NCI-H460 (cell line): ENCODE data around the gene NAMPT. TPM values are rescaled to one million over a fixed set of nuclear protein-coding genes. Genes with fewer than 3 reads are reported as not detected.
"Not testable (repeated sequence)": the region's sequence is repeated elsewhere in the genome, so short reads cannot be mapped to it uniquely, and the experiment has no call there.

ENCODE experiments used
- DNase-seq: peaks from one replicate; pipeline ENCODE4 v3.0.0-alpha.2; 2016; ENCODE audit warnings: low read depth; ENCODE audit errors: extremely low read depth
- total RNA-seq: library from RNA; depleted of rRNA; stranded (reverse); fragments of >200 nt; shearing (Covaris generic); gene quantifications from 2 replicates; pipeline ENCODE4 v1.2.3, GENCODE V29; 2014

Gene NAMPT
- total RNA-seq, 1 experiment from 2014 or later = 2,086 TPM

DNA sequence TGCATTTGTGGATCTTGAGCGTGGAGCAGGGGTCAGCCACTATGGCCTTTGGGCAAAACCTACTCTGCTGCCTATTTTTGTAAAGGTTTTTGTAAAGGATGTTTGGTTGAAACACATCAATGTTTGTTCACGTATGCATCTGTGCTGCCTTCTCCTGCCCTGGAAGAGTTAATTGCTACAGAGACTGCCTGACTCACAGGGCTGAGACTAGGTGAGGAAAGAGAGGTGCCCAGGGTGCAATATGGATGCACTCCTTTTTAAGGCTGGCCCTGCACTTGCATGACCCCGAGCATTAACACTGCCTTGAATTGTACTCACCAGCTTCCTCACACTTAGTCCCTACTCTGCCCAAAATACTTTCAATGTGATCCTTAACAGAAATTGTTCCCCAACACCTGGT lies 20.9 kb upstream of the NAMPT start:
- DNase-seq = no peak

DNA sequence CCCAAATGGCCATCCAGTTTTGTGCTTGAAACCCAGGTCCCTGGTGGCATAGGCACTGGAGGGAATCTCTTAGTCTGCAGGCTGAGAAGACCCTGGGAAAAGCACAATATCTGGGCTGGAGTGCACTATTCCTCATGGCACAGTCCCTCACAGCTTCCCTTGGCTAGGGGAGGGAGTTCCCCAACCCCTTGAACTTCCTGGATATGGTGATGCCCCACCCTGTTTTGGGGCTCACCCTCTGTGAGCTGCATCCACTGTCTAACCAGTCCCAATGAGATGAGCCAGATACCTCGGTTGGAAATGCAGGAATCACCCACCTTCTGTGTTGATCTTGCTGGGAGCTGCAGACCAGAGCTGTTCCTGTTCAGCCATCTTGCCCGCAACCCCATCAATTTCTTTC lies 19.8 kb upstream of the NAMPT start:
- no peak for DNase-seq

DNA sequence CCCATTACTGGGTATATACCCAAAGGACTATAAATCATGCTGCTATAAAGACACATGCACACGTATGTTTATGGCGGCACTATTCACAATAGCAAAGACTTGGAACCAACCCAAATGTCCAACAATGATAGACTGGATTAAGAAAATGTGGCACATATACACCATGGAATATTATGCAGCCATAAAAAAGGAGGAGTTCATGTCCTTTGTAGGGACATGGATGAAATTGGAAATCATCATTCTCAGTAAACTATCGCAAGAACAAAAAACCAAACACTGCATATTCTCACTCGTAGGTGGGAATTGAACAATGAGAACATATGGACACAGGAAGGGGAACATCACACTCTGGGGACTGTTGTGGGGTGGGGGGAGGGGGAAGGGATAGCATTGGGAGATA lies 13.8 kb upstream of the NAMPT start:
- not testable (repeated sequence) for DNase-seq

DNA sequence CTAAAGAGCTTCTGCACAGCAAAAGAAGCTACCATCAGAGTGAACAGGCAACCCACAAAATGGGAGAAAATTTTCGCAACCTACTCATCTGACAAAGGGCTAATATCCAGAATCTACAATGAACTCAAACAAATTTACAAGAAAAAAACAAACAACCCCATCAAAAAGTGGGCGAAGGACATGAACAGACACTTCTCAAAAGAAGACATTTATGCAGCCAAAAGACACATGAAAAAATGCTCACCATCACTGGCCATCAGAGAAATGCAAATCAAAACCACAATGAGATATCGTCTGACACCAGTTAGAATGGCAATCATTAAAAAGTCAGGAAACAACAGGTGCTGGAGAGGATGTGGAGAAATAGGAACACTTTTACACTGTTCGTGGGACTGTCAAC lies 13.4 kb upstream of the NAMPT start:
- DNase-seq = not testable (repeated sequence)

DNA sequence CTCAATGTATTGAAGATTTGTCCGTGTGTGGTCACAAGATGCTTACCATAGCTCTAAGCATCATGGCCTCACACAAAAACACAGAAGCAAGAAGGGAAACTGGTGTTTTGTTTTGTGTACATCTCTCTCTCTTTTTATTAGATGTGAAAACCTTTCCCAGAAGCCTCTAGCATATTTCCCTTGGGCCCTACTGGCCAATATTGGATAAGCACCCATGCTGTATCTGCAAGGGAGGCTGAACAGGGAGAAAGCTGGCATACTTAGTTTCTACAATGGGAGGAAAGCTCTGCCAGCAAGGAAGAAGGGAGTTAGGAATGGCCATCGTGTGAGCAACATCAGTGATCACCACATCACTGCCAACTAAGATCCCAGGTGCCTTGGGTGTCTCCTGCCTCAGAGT lies 9.6 kb upstream of the NAMPT start:
- DNase-seq = no peak

DNA sequence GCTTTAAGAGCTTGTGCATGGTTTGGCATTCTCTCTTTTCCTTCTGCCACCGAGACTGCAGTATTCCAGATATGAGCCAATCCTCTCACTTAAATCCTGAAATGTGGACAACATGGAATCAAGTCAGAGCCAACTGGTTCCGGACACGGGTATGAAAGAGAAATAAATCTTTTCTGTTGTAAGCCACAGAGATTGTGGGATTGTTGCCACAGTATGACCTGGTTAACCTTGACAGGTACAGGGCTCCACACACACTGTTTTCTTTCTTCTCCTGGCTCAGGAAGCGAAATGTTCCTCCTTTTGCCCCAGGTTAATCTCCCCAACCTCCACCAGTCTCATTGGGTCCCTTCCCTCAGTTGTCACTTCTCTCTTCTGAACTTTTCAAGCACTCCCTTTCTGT lies 6.5 kb upstream of the NAMPT start:
- DNase-seq = no peak

DNA sequence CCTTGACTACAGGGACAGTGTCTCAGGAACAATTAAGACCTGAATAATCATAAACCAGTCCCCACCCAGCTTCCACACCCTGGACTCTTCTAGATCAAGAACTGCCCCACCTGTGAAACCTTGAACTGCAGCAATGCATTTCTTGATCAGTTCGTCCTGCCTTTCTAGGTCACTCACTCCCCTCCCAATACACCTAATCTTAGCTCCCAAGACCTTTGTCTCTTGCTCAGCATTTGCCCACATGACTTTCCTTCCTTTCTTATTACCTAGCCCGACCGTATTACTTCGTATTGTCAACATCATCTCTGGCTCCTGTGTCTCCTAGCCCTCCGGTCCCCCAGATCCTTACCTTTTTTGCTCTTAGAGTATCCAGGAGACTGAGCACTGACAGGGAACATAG lies 5.5 kb upstream of the NAMPT start:
- no peak for DNase-seq

DNA sequence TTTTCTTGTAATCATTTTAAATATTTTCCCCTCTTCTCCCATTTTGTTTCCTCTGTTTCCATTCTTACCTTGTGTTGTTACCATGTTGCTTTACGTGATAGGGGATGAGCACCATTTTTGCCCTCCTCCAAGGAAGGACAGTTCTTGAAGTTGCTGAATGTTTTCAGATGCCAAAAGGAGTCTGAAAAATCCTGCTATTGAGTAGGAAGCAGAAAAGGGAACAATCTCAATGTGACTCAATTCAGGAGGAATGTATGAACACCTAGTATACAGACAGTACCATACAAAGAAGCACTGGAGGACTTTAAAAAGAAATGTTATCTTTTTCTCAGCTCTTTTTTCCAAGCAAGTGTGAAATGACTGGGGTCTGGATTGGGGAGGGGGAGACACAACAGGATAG lies 5.1 kb upstream of the NAMPT start:
- no peak for DNase-seq

DNA sequence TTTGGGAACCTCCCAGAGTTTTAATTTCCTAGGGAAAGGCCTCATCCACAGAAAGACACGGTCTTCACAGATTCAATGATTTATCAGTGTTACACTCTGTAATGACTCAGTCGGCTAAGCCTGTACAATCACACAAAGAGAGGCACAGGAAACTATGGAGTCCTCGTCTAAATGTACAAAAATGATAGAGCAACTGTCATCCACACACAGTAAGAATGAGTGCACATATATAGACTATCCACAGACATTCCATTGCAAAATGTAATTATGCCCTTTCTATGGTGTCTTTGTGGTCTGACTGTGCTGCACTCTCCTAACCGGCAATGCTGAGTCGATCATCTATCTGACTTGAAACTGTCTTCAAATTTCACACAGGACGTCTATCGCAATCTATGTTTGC lies 3.5 kb upstream of the NAMPT start:
- DNase-seq = no peak

DNA sequence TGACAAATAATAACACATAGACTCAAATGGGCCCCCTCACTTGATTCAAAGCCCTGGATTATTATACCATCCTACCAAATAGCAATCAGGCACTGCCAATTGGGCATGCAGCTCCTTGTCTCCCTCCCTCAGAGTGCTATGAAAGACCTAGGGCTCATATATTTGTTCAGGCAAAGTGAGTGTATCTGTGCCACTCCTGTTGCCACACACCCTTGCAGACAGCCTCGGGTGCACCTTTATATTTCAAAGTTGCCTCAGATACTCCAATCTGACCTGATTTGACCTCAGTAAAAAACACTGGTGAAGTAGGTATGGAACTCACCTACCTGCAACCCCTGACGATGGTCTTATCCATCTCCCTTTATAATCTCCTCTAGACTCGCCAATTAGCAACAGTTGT lies 3.0 kb upstream of the NAMPT start:
- no peak for DNase-seq

DNA sequence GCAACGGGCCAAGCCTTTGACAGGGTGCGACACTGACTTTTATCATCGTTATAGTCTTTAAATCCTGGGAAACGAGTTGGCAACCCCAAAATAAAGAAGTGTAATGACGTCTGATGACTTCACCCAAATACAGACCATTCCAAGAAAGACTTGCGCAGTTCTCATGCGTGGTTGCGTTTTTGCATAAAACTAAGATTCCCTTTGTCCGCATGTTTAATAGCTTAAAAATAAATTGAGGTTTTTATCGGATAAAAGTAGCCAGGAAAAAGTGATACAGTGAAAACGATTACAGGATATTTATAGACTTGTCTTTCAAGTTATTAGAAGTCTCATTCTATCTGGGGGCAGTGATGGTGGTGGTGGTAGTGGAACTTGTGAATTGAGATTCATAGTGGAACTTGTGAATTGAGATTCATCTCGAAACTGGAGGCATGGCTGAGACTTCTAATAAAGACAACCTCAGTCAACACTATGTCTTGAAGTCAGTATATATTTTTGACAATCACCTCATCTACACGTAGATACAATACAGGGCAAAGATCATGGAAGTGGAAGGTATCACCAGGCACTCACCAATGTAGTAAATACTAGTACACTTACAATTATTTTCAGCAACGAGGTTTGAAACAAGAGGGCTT lies 1.2 kb upstream of the NAMPT start:
- DNase-seq = no peak

DNA sequence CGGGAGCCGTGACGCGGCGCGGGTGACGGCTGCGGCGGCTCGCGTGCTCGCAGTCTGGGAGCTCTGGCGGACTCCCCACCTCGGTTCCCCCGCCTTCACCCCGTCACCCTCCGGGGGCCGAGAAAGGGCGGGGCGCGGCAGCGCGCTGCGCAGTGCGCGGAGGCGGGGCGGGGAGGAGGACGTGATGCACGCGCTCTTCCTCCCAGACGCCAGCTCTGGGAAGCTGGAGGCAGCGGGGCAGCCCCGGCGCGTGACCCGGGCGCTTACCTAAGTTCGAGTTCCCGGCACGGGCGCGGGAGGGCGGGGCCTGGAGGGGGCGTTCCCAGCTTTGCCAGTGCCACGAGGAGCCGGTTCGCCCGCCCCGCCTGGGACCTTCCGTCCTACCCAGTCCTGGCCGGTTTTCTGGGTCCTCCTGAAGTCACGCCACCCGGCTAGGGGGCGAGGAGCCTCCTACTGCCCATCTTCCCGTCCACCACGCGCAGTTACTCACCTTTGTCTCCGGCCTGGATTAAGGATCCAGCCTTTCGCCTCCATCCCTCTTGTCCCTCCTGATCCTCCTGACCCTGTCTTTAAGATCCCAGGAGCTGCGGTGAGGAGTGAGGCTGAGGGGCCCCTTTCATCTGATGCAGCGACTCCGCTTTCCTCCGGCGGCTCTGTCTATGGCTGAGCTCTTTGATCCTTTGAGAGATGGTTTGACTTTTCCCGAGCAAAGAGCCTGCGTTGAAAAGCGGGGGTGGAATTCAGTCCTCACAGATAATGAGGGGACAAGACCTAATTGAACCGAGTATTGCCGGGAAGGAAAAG lies 470 bp upstream of the NAMPT start:
- peak; percentile 99 for DNase-seq

DNA sequence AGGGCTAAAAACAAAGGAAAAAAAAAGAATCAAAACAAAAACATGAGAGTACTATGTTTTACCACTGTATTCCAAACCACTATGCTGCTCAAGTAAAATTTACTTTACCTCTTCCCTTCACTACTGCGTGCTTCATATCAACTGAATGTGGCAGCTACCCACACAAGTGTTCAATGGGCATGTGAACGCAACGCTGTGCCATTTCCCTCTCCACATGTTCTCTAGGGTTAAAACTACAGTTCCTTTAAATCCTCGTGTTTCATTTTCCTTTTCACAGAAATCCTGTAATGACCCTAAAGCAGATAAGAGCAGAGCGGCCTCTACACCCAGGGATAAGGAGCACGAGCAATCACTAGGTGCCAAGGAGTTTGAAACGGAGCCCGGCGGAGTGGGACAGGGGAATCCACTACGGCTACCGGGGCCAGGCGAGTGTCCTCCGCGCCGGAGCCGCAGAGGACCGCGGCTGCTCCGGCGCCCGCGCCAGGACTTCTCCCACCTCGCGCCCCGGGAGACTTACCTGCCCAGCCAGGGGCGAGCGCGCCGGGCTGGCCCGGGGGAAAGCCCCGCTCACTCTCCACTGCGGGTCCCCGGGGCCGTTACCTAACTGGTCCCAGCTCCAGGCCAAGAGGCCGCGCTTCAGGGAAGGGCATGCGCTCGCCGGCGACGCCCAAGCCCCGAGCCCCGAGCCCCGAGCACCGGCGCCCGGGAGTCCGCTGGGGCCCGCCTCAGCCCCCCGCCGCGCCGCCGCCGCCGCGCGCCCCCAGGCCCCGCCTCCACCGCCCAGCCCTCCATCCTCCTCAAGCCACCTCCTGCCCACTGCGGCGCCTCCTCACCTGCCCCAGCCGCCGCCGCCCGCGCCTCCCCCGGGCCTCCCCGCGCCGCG lies 711 bp downstream of the NAMPT start:
- DNase-seq = peak; percentile 70

DNA sequence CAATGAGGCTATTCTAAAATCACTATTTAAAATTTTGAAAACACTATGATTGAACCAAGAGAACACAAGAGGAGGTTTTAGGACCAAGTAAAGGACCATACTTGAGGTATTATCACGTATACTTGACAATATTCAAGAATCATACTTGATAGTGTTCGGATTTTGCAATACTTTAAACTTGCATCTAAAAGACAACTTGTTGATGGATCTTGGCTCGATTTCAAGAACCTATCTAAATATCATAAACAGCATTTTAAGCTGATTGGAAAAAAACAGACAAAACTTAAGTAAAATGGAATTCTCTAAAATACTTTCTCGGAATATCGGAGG lies 1.3 kb downstream of the NAMPT start:
- DNase-seq = peak; percentile 64

DNA sequence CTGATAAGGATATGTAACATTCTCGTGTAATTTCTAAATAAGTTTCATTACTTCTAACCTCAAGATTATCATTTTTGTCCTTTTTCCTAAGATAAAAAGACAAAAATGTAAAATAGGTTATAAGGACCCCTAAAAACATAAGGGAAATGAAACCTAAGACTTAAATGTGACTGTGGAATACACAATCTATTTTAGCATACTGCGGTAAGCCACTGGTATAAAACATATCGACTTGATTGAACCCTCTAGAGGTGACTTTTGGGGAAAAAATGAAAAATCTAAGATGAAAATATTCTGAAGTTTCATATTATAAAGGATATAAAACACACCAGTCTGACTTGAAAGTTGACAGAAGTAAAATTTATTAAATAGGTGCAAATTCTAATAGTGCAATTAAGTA lies 1.9 kb downstream of the NAMPT start:
- no peak for DNase-seq

DNA sequence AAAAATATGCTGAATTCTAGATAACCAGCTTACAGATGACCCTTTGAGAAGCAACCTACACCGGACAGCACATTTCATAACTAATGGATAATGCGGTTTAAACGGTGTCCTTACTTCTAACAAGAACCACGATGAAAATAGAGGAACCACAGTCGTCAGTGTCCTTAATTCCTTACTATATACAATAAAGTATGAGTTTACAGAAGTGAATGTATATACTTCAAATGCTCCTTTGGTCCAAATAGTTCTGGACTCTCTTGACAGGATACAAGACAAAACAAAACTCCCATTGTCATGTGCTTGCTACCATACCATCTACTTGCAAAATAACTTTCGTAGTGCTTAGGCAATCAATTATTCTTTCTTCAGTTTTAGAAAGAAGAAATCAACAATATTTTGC lies 2.4 kb downstream of the NAMPT start:
- no peak for DNase-seq

DNA sequence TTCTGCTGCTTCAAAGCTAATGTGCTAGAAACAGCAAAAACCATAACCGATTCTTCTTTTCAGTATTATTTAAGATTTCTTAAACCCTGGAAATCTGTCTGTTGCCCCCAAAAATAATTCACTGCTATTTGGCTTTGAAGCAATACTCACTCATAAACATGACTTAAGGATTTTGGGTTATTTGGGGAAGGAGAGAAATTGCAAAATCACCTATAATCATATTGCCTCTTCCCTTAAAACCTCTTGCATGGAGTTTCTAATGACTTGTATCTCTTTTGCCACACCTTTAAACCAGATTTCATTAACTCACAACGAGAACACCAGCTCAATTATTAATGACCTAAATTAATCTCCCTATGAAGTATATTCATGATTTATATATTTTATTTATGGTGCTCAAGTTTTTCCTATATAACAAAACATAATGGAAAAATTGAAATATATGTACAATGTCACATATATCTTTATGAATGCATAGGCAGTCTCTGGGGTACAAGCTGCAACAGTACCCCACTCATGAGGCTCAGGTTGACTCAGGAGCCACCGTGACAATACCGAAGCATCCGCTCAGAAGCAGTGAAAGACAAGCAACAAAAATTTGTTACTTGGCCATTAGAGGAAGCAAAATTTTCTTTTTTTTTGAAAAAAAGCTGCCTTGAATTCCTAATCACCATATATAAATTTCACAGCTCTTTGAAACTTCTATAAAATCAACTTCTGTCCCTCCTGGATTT lies 3.0 kb downstream of the NAMPT start:
- no peak for DNase-seq

DNA sequence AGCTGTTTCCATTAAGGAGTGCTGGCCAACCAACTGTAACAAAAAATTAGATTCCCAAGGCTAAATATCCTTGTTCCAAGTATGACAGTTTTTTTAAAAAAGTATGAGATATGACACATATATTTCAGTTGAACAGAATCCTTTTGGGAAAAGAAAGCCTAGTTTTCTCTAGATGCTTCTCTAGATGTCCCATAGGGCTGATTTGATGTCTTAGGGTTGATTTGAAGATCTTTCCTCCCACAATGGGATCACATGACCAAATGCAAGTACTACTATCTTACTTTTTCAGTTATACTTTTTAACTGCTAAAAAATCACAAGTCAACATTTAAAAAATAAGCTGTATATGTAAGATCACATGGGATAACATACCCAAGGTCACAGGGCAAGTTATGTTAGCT lies 3.7 kb downstream of the NAMPT start:
- no peak for DNase-seq

DNA sequence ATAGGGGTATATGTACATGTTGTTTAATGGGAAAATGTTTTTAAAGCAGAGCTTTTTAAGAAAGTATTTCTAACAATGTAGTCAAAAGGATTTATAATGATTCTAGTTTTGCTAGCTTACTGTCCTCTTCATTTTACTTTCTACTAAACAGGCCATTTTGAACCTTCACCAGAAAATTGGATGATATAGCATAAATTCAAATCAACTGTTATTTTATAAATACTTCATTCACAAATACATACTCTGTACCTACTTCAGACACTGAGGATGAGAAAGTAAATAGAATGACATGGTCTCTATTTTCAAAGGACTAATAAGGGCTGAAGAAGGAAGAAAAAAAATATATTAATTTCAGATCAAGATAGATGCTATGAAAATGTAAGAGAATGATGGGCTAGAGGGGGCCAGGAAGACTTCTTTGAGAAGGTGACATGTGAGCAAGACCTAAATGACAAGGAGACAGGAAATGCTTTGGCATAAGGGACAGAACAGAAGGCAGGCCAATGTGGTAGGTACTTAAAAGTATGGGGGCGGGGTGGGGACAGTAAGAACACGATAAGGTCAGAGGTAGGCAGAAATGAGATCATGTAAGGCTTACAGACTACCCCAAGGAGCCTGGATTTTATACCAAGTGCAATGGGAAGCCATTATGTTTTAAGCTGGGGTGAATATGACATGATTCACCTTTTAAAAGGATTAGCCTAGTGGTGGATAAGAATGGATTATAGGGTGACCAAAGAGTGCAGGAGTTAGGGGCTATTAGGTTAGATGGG lies 5.2 kb downstream of the NAMPT start:
- DNase-seq = peak; percentile 63

DNA sequence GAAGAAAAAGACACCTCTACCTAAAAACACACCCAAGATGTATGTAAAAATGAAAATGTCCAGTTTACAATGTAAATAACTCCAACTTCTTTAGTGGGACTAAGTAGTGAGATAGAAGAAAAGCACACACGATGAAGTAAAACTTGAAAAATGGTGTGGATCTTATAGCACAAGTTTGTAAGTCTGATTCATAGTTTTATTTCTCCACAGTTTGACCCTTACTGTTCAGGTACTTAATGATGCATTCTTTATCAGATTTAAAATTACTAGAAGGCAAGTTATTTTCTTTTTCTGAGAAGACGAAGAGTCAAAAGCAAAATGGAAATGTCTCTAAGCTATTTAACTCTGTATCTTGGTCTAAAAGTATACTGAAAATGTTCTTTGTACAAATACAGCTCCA lies 6.1 kb downstream of the NAMPT start:
- DNase-seq = no peak
